Endothelial cell of umbilical vein (primary cell): Measurements from ENCODE around the gene MYRIP. TPM values are rescaled to one million over a fixed set of nuclear protein-coding genes. Genes with fewer than 3 reads are reported as not detected.

Experiments used
- BruUV-seq: library from RNA; stranded (reverse); fragments of 400-500 nt; replicated peaks from 2 replicates; lab custom pipeline; 2021; lab: Mats Ljungman, UMichigan
- CTCF ChIA-PET: fragments of 300-600, 350-600 bp; sonication (Branson Sonifier 250); formaldehyde crosslinking; loops from one replicate; lab custom pipeline; 2021; ENCODE audit warnings: antibody characterized with exemption, inconsistent platforms; lab: Charles Lee
- POLR2A ChIA-PET: fragments of 300-600, 350-600 bp; sonication (Branson Sonifier 250); formaldehyde crosslinking; loops from one replicate; lab custom pipeline; 2021; ENCODE audit warnings: antibody characterized with exemption, inconsistent platforms; lab: Charles Lee
- DNase-seq: peaks from one replicate; pipeline ENCODE4 v3.0.0-alpha.2; 2011; ENCODE audit warnings: low read depth, low spot score
- FAIRE-seq: peaks from 2 replicates; lab custom pipeline; 2011; peaks lifted over from hg19 to GRCh38; lab: Jason Lieb, UNC
- H2AFZ ChIP-seq: 2 replicates; pipeline ENCODE4 v1.6.0; 2012; ENCODE audit warnings: low read depth, low read length, control low read depth, inconsistent platforms
- H3K27ac ChIP-seq: 2 replicates; pipeline ENCODE4 v1.5.1; 2011; ENCODE audit warnings: low read depth, mild to moderate bottlenecking, control low read depth, low read length, moderate library complexity; ENCODE audit not compliant: insufficient read depth
- H3K27me3 ChIP-seq, 2 experiments: 2 replicates each; pipeline versions ENCODE4 v1.6.0 to v1.6.1; 2011; ENCODE audit warnings: low read length in 2 of 2, mixed read lengths in 1 of 2; ENCODE audit not compliant: control insufficient read depth in 2 of 2, insufficient read depth in 2 of 2
- H3K36me3 ChIP-seq, 2 experiments: 2 replicates in 1 of 2; 3 replicates in 1 of 2; pipeline ENCODE4 v1.5.1; 2011; ENCODE audit warnings: low read length in 2 of 2, mild to moderate bottlenecking in 1 of 2, moderate library complexity in 1 of 2; ENCODE audit not compliant: control insufficient read depth in 2 of 2, insufficient read depth in 2 of 2; ENCODE audit errors: extremely low read depth in 1 of 2
- H3K4me1 ChIP-seq: 3 replicates; pipeline ENCODE4 v1.5.1; 2011; ENCODE audit warnings: mild to moderate bottlenecking, low read length; ENCODE audit not compliant: control insufficient read depth, insufficient read depth; ENCODE audit errors: extremely low read depth
- H3K4me2 ChIP-seq: 2 replicates; pipeline ENCODE4 v1.6.1; 2011; ENCODE audit warnings: low read length, control low read depth, mixed read lengths; ENCODE audit not compliant: insufficient read depth
- H3K4me3 ChIP-seq, 3 experiments: fragments of 200-600 bp in 1 of 3; sonication (generic), shearing (Covaris generic) in 1 of 3; replicated peaks in 1 of 3; 2 replicates each; pipeline ENCODE4 v1.5.1; 2011 to 2016; ENCODE audit warnings: control low read depth in 3 of 3, low read length in 3 of 3, mild to moderate bottlenecking in 2 of 3, inconsistent platforms in 1 of 3, low read depth in 1 of 3, moderate library complexity in 1 of 3; ENCODE audit not compliant: insufficient read depth in 1 of 3
- H3K79me2 ChIP-seq: 2 replicates; pipeline ENCODE4 v1.6.0; 2012; ENCODE audit warnings: low read length, inconsistent platforms; ENCODE audit not compliant: control insufficient read depth, insufficient read depth
- H3K9ac ChIP-seq: replicated peaks from 2 replicates; pipeline ENCODE3; 2011; ENCODE audit warnings: low read length, control low read depth; ENCODE audit not compliant: insufficient read depth; ENCODE audit errors: extremely low read depth
- H3K9me1 ChIP-seq: replicated peaks from 3 replicates; pipeline ENCODE4 v1.6.0; 2011; ENCODE audit warnings: mild to moderate bottlenecking, low read length; ENCODE audit not compliant: control insufficient read depth, insufficient read depth; ENCODE audit errors: extremely low read depth
- H3K9me3 ChIP-seq: replicated peaks from 2 replicates; pipeline ENCODE4 v1.5.1; 2012; ENCODE audit warnings: low read length, inconsistent platforms; ENCODE audit not compliant: control insufficient read depth, insufficient read depth
- H4K20me1 ChIP-seq: replicated peaks from 2 replicates; pipeline ENCODE3; 2011; ENCODE audit warnings: mild to moderate bottlenecking, low read length; ENCODE audit not compliant: control insufficient read depth, insufficient read depth; ENCODE audit errors: extremely low read depth
- CTCF ChIP-seq, 2 donors: IDR thresholded peaks; 1 replicate in 1 of 2; 2 replicates in 1 of 2; pipeline ENCODE4 v1.5.1; 2011; ENCODE audit warnings: low read length in 2 of 2, mild to moderate bottlenecking in 2 of 2, moderate library complexity in 2 of 2, control low read depth in 1 of 2, inconsistent platforms in 1 of 2, low read depth in 1 of 2; ENCODE audit not compliant: insufficient read depth in 1 of 2; ENCODE audit errors: extremely low read depth in 1 of 2
- EZH2 ChIP-seq: IDR thresholded peaks from 2 replicates; pipeline ENCODE4 v1.6.1; 2012; ENCODE audit warnings: borderline replicate concordance, low read depth, mild to moderate bottlenecking, moderate library complexity, low read length, inconsistent platforms; ENCODE audit not compliant: severe bottlenecking
- FOS ChIP-seq: IDR thresholded peaks from 2 replicates; pipeline ENCODE4 v1.6.1; 2011; ENCODE audit warnings: mild to moderate bottlenecking, low read length, moderate library complexity, borderline replicate concordance; ENCODE audit not compliant: insufficient read depth
- GATA2 ChIP-seq: IDR thresholded peaks from 2 replicates; pipeline ENCODE4 v1.7.0; 2011; ENCODE audit warnings: low read depth, mild to moderate bottlenecking, moderate library complexity, mixed read lengths, low read length; ENCODE audit not compliant: insufficient read length, insufficient read depth
- JUN ChIP-seq: IDR thresholded peaks from 2 replicates; pipeline ENCODE4 v1.6.1; 2011; ENCODE audit warnings: borderline replicate concordance, low read depth; ENCODE audit not compliant: insufficient read length, insufficient read depth
- MAX ChIP-seq: IDR thresholded peaks from 2 replicates; pipeline ENCODE4 v1.6.1; 2011; ENCODE audit not compliant: insufficient read depth, insufficient read length
- MYC ChIP-seq: IDR thresholded peaks from one replicate; pipeline ENCODE4 v1.6.1; 2011; ENCODE audit warnings: mild to moderate bottlenecking, low read depth, low read length
- POLR2A ChIP-seq: IDR thresholded peaks from 2 replicates; pipeline ENCODE4 v1.6.1; 2012; ENCODE audit warnings: low read depth, mild to moderate bottlenecking, control low read depth, low read length
- POLR2AphosphoS5 ChIP-seq: IDR thresholded peaks from 2 replicates; pipeline ENCODE4 v1.6.1; 2012; ENCODE audit warnings: low read depth, mild to moderate bottlenecking, control low read depth, low read length, moderate library complexity; ENCODE audit not compliant: insufficient read depth
- dilution Hi-C: fragments of 300-500 bp; cut with MboI; formaldehyde crosslinking; loops from one replicate; pipeline ENCODE4 v1.15.0; 2019; ENCODE audit warnings: low sequenced_read_pairs; ENCODE audit not compliant: extremely low pct_ligation_motif_present
- intact Hi-C: fragments of 100-400 bp; cut with micrococcal nuclease; formaldehyde crosslinking; loops from one replicate; pipeline ENCODE4 v1.10.0; 2022
- polyA plus RNA-seq, 4 experiments: library from polyadenylated mRNA; depleted of rRNA in 3 of 4; stranded (reverse) in 3 of 4; unstranded in 1 of 4; fragments of >200 nt; gene quantifications; 2 replicates each; pipeline versions ENCODE4 v1.2.1 to v1.2.3, GENCODE V29; 2011 to 2012; ENCODE audit warnings: missing spikeins in 1 of 4
- total RNA-seq: library from RNA; stranded (reverse); gene quantifications from 2 replicates; pipeline ENCODE4 v1.2.3, GENCODE V29; 2021

The MYRIP gene
- total and polyA plus RNA-seq, 2 donors (not counting 3 experiments of a cell fraction or from before 2014, with no cell fraction given), result 6.7 to 11.9 TPM

GRCh38 chr3:40254891-40255290 is 445.5 kb downstream of the MYRIP start:
- intact Hi-C loops, result no loop called here
- no peak for FAIRE-seq

More at GRCh38 chr3:40254891-40255290, 445.5 kb downstream of the MYRIP start:
- dilution Hi-C loops, result no loop called here
- Histone ChIP-seq H3K9me3 (no peaks in the 10 kb centered on the region), H2AFZ (no peak overlapping the region), H3K4me3 (no peak overlapping the region), H3K4me2 (no peak overlapping the region), H4K20me1 (no peaks in the 10 kb centered on the region), H3K4me1 (no peaks in the 10 kb centered on the region), H3K9ac (no peak overlapping the region), H3K27ac (no peak overlapping the region), H3K27me3 (no peaks in the 10 kb centered on the region), H3K36me3 (peaks cover 0 to 3% of the 10 kb centered on the region in 2 experiments), H3K9me1 (no peaks in the 10 kb centered on the region), H3K79me2 (no peaks in the 10 kb centered on the region)
- ChIA-PET POLR2A (no interaction called here), CTCF (interaction anchor here (1.4 kb wide), 1 partner anchor 102 kb away, joined by 3 read pairs; no protein-coding TSS in a partner anchor)
- no peak for DNase-seq
- TF ChIP-seq CTCF (IDR thresholded peaks at IDR 0.05; ENCODE audit: extremely low read depth in 1 of 2, insufficient read depth in 1 of 2, low read depth in 1 of 2, low read length in 2 of 2) (no peak), POLR2AphosphoS5 (no peak), POLR2A (no peak), EZH2 (no peak), JUN (no peak), GATA2 (no peak), FOS (no peak), MYC (no peak), MAX (no peak)
- no TSS peak for BruUV-seq
